Mucosa of stomach (tissue), 1 donor: ENCODE measurements around the gene FCGR3B.
"Not testable (repeated sequence)": the region's sequence is repeated elsewhere in the genome, so short reads cannot be mapped to it uniquely, and the experiment has no call there.

Experiments used
- H3K27me3 ChIP-seq: one replicate; pipeline ENCODE4 v1.7.0; 2013; ENCODE audit warnings: mild to moderate bottlenecking, low read length; ENCODE audit not compliant: control insufficient read depth, insufficient read depth
- H3K36me3 ChIP-seq: one replicate; pipeline ENCODE4 v1.7.0; 2013; ENCODE audit warnings: low read length; ENCODE audit not compliant: control insufficient read depth, insufficient read depth
- H3K4me1 ChIP-seq: one replicate; pipeline ENCODE4 v1.7.0; 2013; ENCODE audit warnings: mild to moderate bottlenecking, low read length; ENCODE audit not compliant: control insufficient read depth, insufficient read depth
- H3K4me3 ChIP-seq: one replicate; pipeline ENCODE4 v1.7.0; 2013; ENCODE audit warnings: low read length
- H3K9ac ChIP-seq: one replicate; pipeline ENCODE4 v1.7.0; 2013; ENCODE audit warnings: mild to moderate bottlenecking, low read length, moderate library complexity
- H3K9me3 ChIP-seq: one replicate; pipeline ENCODE4 v1.7.0; 2013; ENCODE audit warnings: mild to moderate bottlenecking, low read length, moderate library complexity; ENCODE audit not compliant: control insufficient read depth
- donor health status: Pancreatic carcinoma.

Gene FCGR3B

DNA sequence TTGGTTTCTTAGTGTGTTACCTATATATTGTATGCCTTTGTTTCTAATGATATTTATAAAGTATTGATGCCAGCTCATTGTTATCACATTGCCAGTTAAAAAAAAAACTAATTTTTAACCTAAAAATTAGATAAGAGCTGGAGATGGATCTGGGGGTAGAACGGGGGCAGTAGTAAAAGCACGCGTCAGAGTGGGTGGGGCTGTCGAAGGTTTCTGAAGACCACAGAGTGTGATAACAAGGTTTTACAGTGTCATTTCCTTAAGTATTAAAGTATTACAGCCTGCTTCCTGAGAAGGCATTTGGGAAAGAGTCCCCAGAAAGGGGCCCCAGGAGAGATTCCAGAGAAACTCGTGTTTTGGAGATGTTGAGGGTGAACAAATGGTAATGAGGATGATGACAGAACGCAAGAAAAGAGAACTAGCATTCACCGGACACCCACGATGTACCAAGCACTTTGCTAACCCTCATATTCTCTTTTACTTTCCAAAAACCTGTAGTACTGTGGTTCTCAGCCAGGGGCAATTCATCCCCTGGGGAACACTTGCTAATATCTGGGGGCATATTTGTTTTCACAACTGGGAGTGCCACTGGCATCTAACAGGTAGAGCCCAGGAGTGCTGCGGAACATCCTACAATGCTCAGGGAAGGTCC lies 30.8 kb upstream of the FCGR3B start:
- not testable (repeated sequence) for H3K27me3 ChIP-seq, H3K4me1 ChIP-seq, H3K36me3 ChIP-seq, H3K4me3 ChIP-seq, H3K9me3 ChIP-seq, H3K9ac ChIP-seq

- not testable (repeated sequence) for H3K9ac ChIP-seq, H3K4me1 ChIP-seq, H3K9me3 ChIP-seq
Observed at GRCh38 chr1:161658524-161658923, 27.5 kb upstream of the FCGR3B start.

DNA sequence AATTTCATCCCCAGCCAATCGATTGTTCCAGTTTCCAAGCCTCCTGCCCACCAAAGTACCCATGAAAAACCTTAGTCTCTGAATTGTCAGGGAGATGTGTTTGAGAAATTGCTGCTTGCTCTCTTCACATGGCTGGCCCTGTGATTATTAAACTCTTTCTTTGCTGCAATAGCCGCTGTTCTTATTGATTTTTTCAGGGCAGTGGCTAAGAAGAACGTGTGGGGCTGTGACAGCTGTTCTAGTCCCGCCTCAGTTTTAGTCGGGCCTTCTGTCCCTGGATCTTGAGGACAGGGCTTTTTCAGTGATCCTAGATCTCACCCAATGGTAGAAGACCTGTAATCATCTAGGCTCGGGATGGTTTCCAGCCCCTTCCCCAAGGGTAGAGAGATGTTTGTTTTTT lies 23.0 kb upstream of the FCGR3B start:
- not testable (repeated sequence) for H3K27me3 ChIP-seq, H3K36me3 ChIP-seq, H3K4me1 ChIP-seq, H3K4me3 ChIP-seq, H3K9me3 ChIP-seq, H3K9ac ChIP-seq

More at GRCh38 chr1:161658524-161658923, 27.5 kb upstream of the FCGR3B start:
- not testable (repeated sequence) for H3K36me3 ChIP-seq, H3K4me3 ChIP-seq, H3K27me3 ChIP-seq

DNA sequence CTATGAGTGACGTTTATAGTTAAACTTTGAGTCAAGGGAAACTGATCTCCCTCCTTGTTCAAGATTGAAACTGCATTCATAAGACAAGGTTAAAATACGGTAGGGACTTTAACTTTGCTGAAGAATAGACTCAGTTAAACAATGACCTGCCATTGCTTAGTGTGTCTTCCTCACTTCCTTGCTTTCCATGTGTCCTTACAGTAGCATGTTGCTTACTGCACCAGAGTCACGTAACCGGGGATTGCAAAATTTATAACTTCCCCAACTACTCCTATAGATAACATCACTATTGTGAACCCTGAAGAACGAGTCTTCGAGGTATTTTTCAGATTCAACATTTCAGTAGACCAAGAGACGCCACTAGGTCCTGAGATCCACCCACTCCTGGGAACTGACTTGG lies 22.6 kb upstream of the FCGR3B start:
- not testable (repeated sequence) for H3K4me1 ChIP-seq, H3K36me3 ChIP-seq, H3K9me3 ChIP-seq, H3K27me3 ChIP-seq, H3K4me3 ChIP-seq, H3K9ac ChIP-seq

- not testable (repeated sequence) for H3K27me3 ChIP-seq, H3K36me3 ChIP-seq, H3K9ac ChIP-seq, H3K9me3 ChIP-seq, H3K4me3 ChIP-seq, H3K4me1 ChIP-seq
Observed at GRCh38 chr1:161647507-161648360, 16.8 kb upstream of the FCGR3B start.

GRCh38 chr1:161644855-161645254 lies 13.9 kb upstream of the FCGR3B start:
- H3K9ac ChIP-seq, H3K27me3 ChIP-seq, H3K4me3 ChIP-seq, H3K9me3 ChIP-seq, H3K4me1 ChIP-seq, H3K36me3 ChIP-seq: not testable (repeated sequence)

- not testable (repeated sequence) for H3K9ac ChIP-seq, H3K4me3 ChIP-seq, H3K4me1 ChIP-seq, H3K9me3 ChIP-seq, H3K27me3 ChIP-seq, H3K36me3 ChIP-seq
Observed at GRCh38 chr1:161643481-161644208, 12.7 kb upstream of the FCGR3B start.

GRCh38 chr1:161642697-161643096 lies 11.7 kb upstream of the FCGR3B start:
- not testable (repeated sequence) for H3K9ac ChIP-seq, H3K4me3 ChIP-seq, H3K36me3 ChIP-seq, H3K9me3 ChIP-seq, H3K27me3 ChIP-seq, H3K4me1 ChIP-seq

GRCh38 chr1:161639203-161639602 lies 8.2 kb upstream of the FCGR3B start:
- not testable (repeated sequence) for H3K4me1 ChIP-seq, H3K27me3 ChIP-seq, H3K9ac ChIP-seq, H3K36me3 ChIP-seq, H3K9me3 ChIP-seq, H3K4me3 ChIP-seq

GRCh38 chr1:161638251-161638993 lies 7.4 kb upstream of the FCGR3B start:
- H3K4me1 ChIP-seq, H3K36me3 ChIP-seq, H3K27me3 ChIP-seq, H3K4me3 ChIP-seq, H3K9me3 ChIP-seq, H3K9ac ChIP-seq: not testable (repeated sequence)

- not testable (repeated sequence) for H3K4me3 ChIP-seq, H3K9me3 ChIP-seq, H3K4me1 ChIP-seq, H3K36me3 ChIP-seq, H3K27me3 ChIP-seq, H3K9ac ChIP-seq
Observed at GRCh38 chr1:161636976-161637375, 6.0 kb upstream of the FCGR3B start.
